Adrenal gland (tissue), 12 donors: ENCODE data around the gene MTMR10. TPM values are rescaled to one million over a fixed set of nuclear protein-coding genes. Genes with fewer than 3 reads are reported as not detected.

Source experiments
- DNase-seq, 7 donors: peaks; one replicate each; pipeline ENCODE4 v3.0.0-alpha.2; 2019 to 2020
- H3K27ac ChIP-seq, 5 donors: fragments of 200-600 bp; sonication (generic) in 4 of 5; 1 replicate in 3 of 5; 2 replicates in 2 of 5; pipeline versions ENCODE4 v1.5.1 to v1.8.0; 2016 to 2020; ENCODE audit warnings: mild to moderate bottlenecking in 1 of 5
- H3K27me3 ChIP-seq: fragments of 200-600 bp; 2 replicates; pipeline ENCODE4 v1.8.0; 2021
- H3K36me3 ChIP-seq, 2 donors: fragments of 200-600 bp; replicated peaks in 1 of 2; 1 replicate in 1 of 2; 2 replicates in 1 of 2; pipeline versions ENCODE4 v1.5.1 to v1.8.0; 2018 to 2022
- H3K4me1 ChIP-seq, 2 donors: fragments of 200-600 bp; replicated peaks in 1 of 2; 1 replicate in 1 of 2; 2 replicates in 1 of 2; pipeline versions ENCODE4 v1.5.1 to v1.8.0; 2018 to 2021
- H3K4me3 ChIP-seq, 4 donors: fragments of 200-600 bp; sonication (generic) in 3 of 4; one replicate each; pipeline ENCODE4 v1.5.1; 2016 to 2018
- H3K9me3 ChIP-seq, 3 donors: fragments of 200-600 bp; sonication (generic) in 1 of 3; replicated peaks in 1 of 3; 1 replicate in 2 of 3; 2 replicates in 1 of 3; pipeline versions ENCODE4 v1.5.1 to v1.8.0; 2016 to 2021
- POLR2A ChIP-seq, 2 donors: fragments of 450-650 bp; IDR thresholded peaks; one replicate each; pipeline ENCODE4 v1.6.1; 2017; ENCODE audit warnings: antibody characterized with exemption in 2 of 2, mild to moderate bottlenecking in 2 of 2, moderate library complexity in 1 of 2
- WGBS, 4 donors: extraction: QIAGEN DNeasy Blood & Tissue Kit in 2 of 4; methylation state at CpG; one replicate each; pipeline versions ENCODE4 v1.1.5 to v1.1.7; 2013 to 2017; 5-methylcytosine and 5-hydroxymethylcytosine counted together
- intact Hi-C, 2 donors: fragments of 100-400 bp; cut with DNase I; formaldehyde crosslinking; loops; one replicate each; pipeline versions ENCODE4 v1.14.1 to v1.15.0; 2022 to 2023
- polyA plus RNA-seq, 3 donors: library from polyadenylated mRNA; stranded (reverse); fragments of 200-250 nt in 2 of 3; fragments of 350-450 nt in 1 of 3; fragmentation: Illumina TruSeq in 1 of 3; extraction: RNeasy Lipid Tissue Mini Kit (QIAGEN cat#74804) in 1 of 3; gene quantifications; one replicate each; pipeline ENCODE4 v1.2.3, GENCODE V29; 2013 to 2014
- total RNA-seq, 9 donors: library from RNA; depleted of rRNA in 4 of 9; stranded (reverse); fragments of >200 nt in 4 of 9; fragments of 120-200 nt in 1 of 9; fragmentation: NEBNext Ultra II Directional in 1 of 9; extraction: Animal tissue kit (Norgen Biotek cat#: 25700) in 1 of 9; gene quantifications; one replicate each; pipeline versions ENCODE4 v1.1.0 to v1.2.4, GENCODE V29; 2013 to 2023
- TF ChIP-seq, protein P1 (sequence below), 6 experiments: fragments of 450-650 bp in 4 of 6; fragments of 200-600 bp in 2 of 6; sonication (generic) in 1 of 6; IDR thresholded peaks; 1 replicate in 5 of 6; 2 replicates in 1 of 6; pipeline versions ENCODE4 v1.5.1 to v1.8.0; 2016 to 2021; ENCODE audit warnings: antibody characterized with exemption in 6 of 6, mild to moderate bottlenecking in 2 of 6, moderate library complexity in 1 of 6
- donor health status: healthy with polysubstance abuse.
- donor health status: Bipolar disorder and iron deficiency.
- donor health status: DM: yes; HTN: yes; CAD: no.
- donor health status: DM: no; HTN: no; CAD: no.
- donor health status: DM: no; HTN: no; CAD: no.
- donor health status: DM: yes; HTN: yes; CAD: no.

The MTMR10 gene
- total and polyA plus RNA-seq, 12 donors = 9.2 to 42.7 (median 21.5) TPM

DNA sequence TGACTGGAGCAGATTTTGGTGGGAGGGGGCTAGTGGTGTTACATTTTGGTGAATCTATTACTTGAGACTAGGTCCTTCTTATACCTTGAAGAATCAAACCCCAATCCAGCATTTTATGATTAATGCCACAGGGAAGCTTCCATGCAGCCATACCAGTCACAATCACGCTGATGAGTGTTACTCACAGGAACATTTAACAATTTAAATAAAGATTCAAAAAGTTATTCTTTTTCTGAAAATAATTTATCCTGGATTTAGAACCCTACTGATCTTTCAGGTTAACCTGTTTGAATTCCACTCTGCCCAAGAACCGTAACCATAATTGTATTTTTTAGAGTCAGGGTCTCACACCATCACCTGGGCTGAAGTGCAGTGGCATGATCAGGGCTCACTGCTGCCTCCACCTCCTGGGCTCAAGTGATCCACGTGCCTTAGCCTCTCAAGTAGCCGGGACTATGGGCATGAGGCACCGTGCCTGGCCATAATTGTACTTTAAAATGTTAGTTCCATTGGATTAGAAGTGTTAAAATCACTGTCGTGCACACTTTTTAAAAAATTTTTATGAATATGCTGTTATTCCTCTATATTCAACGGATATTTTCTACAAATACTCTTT lies 929 bp upstream of the MTMR10 start:
- H3K27me3 ChIP-seq = no peaks in the 10 kb centered on the region
- 65 to 69% (median 67%) methylated on average over 7 of the region's 7 CpGs for WGBS, 4 donors
- no peaks in the 10 kb centered on the region for H3K9me3 ChIP-seq
- TF ChIP-seq, protein P1, sequence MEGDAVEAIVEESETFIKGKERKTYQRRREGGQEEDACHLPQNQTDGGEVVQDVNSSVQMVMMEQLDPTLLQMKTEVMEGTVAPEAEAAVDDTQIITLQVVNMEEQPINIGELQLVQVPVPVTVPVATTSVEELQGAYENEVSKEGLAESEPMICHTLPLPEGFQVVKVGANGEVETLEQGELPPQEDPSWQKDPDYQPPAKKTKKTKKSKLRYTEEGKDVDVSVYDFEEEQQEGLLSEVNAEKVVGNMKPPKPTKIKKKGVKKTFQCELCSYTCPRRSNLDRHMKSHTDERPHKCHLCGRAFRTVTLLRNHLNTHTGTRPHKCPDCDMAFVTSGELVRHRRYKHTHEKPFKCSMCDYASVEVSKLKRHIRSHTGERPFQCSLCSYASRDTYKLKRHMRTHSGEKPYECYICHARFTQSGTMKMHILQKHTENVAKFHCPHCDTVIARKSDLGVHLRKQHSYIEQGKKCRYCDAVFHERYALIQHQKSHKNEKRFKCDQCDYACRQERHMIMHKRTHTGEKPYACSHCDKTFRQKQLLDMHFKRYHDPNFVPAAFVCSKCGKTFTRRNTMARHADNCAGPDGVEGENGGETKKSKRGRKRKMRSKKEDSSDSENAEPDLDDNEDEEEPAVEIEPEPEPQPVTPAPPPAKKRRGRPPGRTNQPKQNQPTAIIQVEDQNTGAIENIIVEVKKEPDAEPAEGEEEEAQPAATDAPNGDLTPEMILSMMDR (IDR thresholded peaks at IDR 0.05) = no peak
- TF ChIP-seq POLR2A (IDR thresholded peaks at IDR 0.05) = no peak
- H3K4me1 ChIP-seq = peaks cover 18 to 28% of the 10 kb centered on the region in 2 donors
- no peak for DNase-seq
- peak overlapping the region; percentile 60 to 98 (median 93) for H3K27ac ChIP-seq
- intact Hi-C loops = no loop called here
- peak overlapping the region in 2 of 4 donors; percentile 80 to 95 for H3K4me3 ChIP-seq
- H3K36me3 ChIP-seq = no peaks in the 10 kb centered on the region

DNA sequence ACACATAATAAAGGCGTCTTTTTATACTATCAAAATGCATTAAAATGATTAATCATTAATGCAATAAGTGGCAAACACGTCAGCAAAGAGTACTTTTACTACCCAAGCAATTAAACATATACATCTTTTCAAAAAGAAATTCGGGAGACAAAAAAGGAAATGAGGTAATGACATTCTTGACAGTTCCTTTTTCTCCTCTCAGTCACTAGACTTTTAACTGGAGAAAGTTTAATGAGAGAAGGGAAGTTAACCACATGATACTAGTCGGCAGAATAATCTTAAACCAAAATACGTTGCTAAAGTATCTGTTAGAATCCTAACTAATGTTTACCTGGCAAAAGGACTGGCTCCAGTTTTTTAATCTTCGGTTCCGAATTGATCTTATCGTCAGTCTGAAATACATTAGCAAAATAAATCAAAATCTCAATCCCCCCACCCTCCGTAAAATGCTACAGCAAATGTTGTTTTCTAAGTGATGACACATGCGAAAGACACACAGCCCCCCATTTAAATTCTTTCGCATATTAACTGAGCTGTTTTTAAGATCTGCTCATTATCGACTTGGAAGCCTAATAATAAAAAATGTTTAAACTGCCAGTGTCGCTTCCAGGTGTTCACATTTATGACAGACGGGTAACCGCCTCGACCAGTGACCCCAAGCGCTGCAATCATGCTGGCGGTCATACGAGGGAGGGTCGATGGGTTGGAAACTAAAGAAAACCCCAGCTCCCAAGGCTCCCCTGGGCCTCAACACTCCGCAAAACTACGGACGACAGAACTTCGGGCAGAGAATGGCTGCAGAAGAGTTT lies 778 bp downstream of the MTMR10 start:
- Histone ChIP-seq H3K4me3 (peak overlapping the region; percentile 46 to 95 (median 82)), H3K27ac (peak overlapping the region; percentile 60 to 98 (median 93)), H3K9me3 (no peaks in the 10 kb centered on the region), H3K27me3 (no peaks in the 10 kb centered on the region), H3K4me1 (peaks cover 23 to 32% of the 10 kb centered on the region in 2 donors), H3K36me3 (no peaks in the 10 kb centered on the region)
- WGBS, 4 donors = 4 to 6% (median 4%) methylated on average over 18 to 24 of the region's 24 CpGs
- peak in 1 of 7 donors; percentile 45 for DNase-seq
- intact Hi-C loops = no loop called here
- TF ChIP-seq, protein P1 (IDR thresholded peaks at IDR 0.05) = no peak
- TF ChIP-seq POLR2A (IDR thresholded peaks at IDR 0.05) = no peak

DNA sequence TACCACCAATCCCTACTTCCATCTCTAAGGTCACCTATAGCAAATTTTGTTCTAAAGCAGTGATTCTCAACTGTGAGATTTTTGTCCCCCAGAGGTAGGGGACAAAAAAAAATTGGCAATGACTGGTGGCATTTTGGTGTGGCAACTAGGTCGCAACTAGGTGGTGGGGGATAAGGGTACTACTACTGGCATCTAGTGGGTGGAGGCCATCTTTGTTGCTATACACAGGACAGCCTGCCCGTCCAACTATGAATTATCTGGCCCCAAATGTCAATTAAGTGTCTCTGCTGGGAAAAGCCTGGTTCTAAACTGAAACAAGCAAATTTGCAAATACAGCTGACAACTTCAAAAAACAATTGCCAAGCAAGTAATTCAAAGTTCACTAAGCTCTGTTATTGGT lies 1.4 kb downstream of the MTMR10 start:
- intact Hi-C loops = no loop called here
- Histone ChIP-seq H3K36me3 (no peaks in the 10 kb centered on the region), H3K27ac (peak overlapping the region in 3 of 5 donors; percentile 47 to 96 (median 93)), H3K27me3 (no peaks in the 10 kb centered on the region), H3K9me3 (no peaks in the 10 kb centered on the region), H3K4me1 (peaks cover 29 to 38% of the 10 kb centered on the region in 2 donors), H3K4me3 (peak overlapping the region in 2 of 4 donors; percentile 80 to 95)
- no peak for DNase-seq
- 48 to 72% (median 56%) methylated on average over 2 of the region's 2 CpGs for WGBS, 4 donors
- no peak for TF ChIP-seq POLR2A (IDR thresholded peaks at IDR 0.05)
- TF ChIP-seq, protein P1 (IDR thresholded peaks at IDR 0.05) = no peak

DNA sequence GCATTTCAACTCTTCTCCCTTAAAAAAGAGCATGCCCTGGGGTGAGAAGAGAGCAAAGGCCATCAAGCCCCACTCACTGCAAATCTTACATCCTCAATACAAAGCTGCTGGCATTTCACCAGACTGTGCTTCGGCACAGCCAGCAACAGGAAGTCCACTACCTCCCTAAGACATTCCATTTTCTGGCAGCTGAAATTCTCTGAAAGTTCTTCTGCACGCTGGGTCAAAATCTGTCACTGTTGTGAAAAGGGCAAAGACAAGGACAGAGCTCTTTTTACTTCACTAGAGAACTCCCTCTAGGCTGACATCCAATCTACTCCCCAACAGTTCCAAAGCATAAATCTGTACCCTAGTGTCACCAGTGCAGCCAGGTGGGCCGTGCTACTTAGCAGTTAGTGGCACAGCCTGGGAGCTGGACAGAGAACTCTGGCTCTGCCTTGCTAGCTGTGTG lies 6.3 kb downstream of the MTMR10 start:
- peak overlapping the region in 4 of 5 donors; percentile 12 to 49 (median 30) for H3K27ac ChIP-seq
- no peaks in the 10 kb centered on the region for H3K36me3 ChIP-seq
- H3K4me1 ChIP-seq = peaks cover 28 to 51% of the 10 kb centered on the region in 2 donors
- WGBS, 4 donors = 3 to 10% (median 10%) methylated on average over 3 of the region's 3 CpGs
- H3K9me3 ChIP-seq = no peaks in the 10 kb centered on the region
- peak; percentile 24 to 71 (median 50) for DNase-seq
- H3K4me3 ChIP-seq = peak overlapping the region in 1 of 4 donors; percentile 5
- TF ChIP-seq, protein P1 (IDR thresholded peaks at IDR 0.05) = no peak
- no peak for TF ChIP-seq POLR2A (IDR thresholded peaks at IDR 0.05)
- no peaks in the 10 kb centered on the region for H3K27me3 ChIP-seq
- intact Hi-C loops = loop anchor here in 1 of 2 donors (10.0 kb wide), 1 partner anchor 80 kb away; the partner anchor contains the start of gene FAN1
